ENCODE data around the gene CCNC. TPM values are rescaled to one million over a fixed set of nuclear protein-coding genes. Genes with fewer than 3 reads are reported as not detected.

Gene CCNC
- total RNA-seq, 1 experiment from 2014 or later = 43.4 TPM

DNA sequence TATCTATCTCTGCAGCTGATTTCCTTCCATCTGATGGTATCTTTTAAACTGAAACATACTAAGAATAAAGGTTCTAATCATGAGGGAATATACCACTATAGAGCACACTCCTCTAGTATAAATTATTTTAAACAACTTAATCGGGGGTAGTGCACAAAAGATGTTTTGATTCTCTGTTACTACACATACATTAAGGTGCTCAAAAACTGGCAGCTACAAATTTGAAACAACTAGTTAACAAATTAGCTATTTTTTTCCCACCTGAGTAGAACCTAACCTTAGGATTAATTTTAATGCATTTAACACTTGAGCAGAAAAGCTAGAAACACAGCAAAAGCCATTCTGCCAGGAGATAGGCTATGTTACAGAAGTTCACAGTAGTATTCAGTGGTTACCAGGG lies 23.0 kb downstream of the CCNC start:
- intact Hi-C loops (cut with micrococcal nuclease; ENCODE audit: unreplicated experiment) (no loop called here), in situ Hi-C loops (cut with HindIII; ENCODE audit: low pct_unique_long_range_greater_than_20kb, low sequenced_read_pairs) (no loop called here)
- Histone ChIP-seq H3K9me3 (ENCODE audit: control insufficient read depth, insufficient read depth, low read depth, low read length) (no peaks in the 10 kb centered on the region), H3K4me1 (ENCODE audit: control insufficient read depth, insufficient read depth, low read length) (no peaks in the 10 kb centered on the region), H3K4me3 (ENCODE audit: low read depth in 2 of 2, low read length in 2 of 2) (no peak overlapping the region), H3K27me3 (ENCODE audit: control insufficient read depth, insufficient read depth, low read length) (no peaks in the 10 kb centered on the region), H3K36me3 (ENCODE audit: control insufficient read depth, insufficient read depth, low read length) (peaks cover 59% of the 10 kb centered on the region), H3K27ac (ENCODE audit: low read length) (no peak overlapping the region)
- POLR2A ChIA-PET = no interaction called here
- no TSS peak for BruUV-seq (replicated peaks)
- CTCF ChIA-PET = no interaction called here
- ATAC-seq (no peak), DNase-seq (ENCODE audit: low read depth, low spot score) (no peak)
- TF ChIP-seq SIN3A (IDR thresholded peaks at IDR 0.05; ENCODE audit: borderline replicate concordance, insufficient read depth, low read depth, low read length) (no peak), TCF7L2 (IDR thresholded peaks at IDR 0.05; ENCODE audit: low read depth, low read length) (no peak), POLR2AphosphoS5 (IDR thresholded peaks at IDR 0.05; ENCODE audit: low read depth, low read length) (no peak), REST (IDR thresholded peaks at IDR 0.05; ENCODE audit: insufficient read depth in 1 of 2, low read depth in 2 of 2, low read length in 1 of 2) (no peak), CTCF (IDR thresholded peaks at IDR 0.05) (no peak)

GRCh38 chr6:99543968-99544367 lies 24.5 kb downstream of the CCNC start:
- in situ Hi-C loops (cut with HindIII; ENCODE audit: low pct_unique_long_range_greater_than_20kb, low sequenced_read_pairs) = no loop called here
- ChIA-PET POLR2A (no interaction called here), CTCF (no interaction called here)
- peaks cover 48% of the 10 kb centered on the region for H3K36me3 ChIP-seq (ENCODE audit: control insufficient read depth, insufficient read depth, low read length)
- no peaks in the 10 kb centered on the region for H3K27me3 ChIP-seq (ENCODE audit: control insufficient read depth, insufficient read depth, low read length)
- intact Hi-C loops (cut with micrococcal nuclease; ENCODE audit: unreplicated experiment) = no loop called here
- TF ChIP-seq CTCF (IDR thresholded peaks at IDR 0.05) (no peak; the same call in 1 of the 2 replicates), REST (IDR thresholded peaks at IDR 0.05; ENCODE audit: insufficient read depth in 1 of 2, low read depth in 2 of 2, low read length in 1 of 2) (no peak), POLR2AphosphoS5 (IDR thresholded peaks at IDR 0.05; ENCODE audit: low read depth, low read length) (no peak), TCF7L2 (IDR thresholded peaks at IDR 0.05; ENCODE audit: low read depth, low read length) (no peak), SIN3A (IDR thresholded peaks at IDR 0.05; ENCODE audit: borderline replicate concordance, insufficient read depth, low read depth, low read length) (no peak)
- ATAC-seq = no peak
- no peak overlapping the region for H3K27ac ChIP-seq (ENCODE audit: low read length)
- no peaks in the 10 kb centered on the region for H3K4me1 ChIP-seq (ENCODE audit: control insufficient read depth, insufficient read depth, low read length)
- H3K9me3 ChIP-seq (ENCODE audit: control insufficient read depth, insufficient read depth, low read depth, low read length) = no peaks in the 10 kb centered on the region
- no peak for DNase-seq (ENCODE audit: low read depth, low spot score)
- H3K4me3 ChIP-seq (ENCODE audit: low read depth in 2 of 2, low read length in 2 of 2) = no peak overlapping the region
- BruUV-seq (replicated peaks) = no TSS peak

Measured in Panc1 (cell line).